Natural killer cell (primary cell): ENCODE measurements around the gene VAT1. TPM values are rescaled to one million over a fixed set of nuclear protein-coding genes. Genes with fewer than 3 reads are reported as not detected.

Experiments
- ATAC-seq, 3 donors: fragments of 150-1000 bp in 2 of 3; fragments of 200-7000 bp in 1 of 3; cut with Tn5 transposase; 1 replicate in 1 of 3; 2 replicates in 2 of 3; pipeline ENCODE4 v1.10.0; 2021; ENCODE audit warnings: mild to moderate bottlenecking in 2 of 3, moderate library complexity in 2 of 3
- DNase-seq, 2 donors: peaks; one replicate each; pipeline versions ENCODE4 v3.0.0 to v3.0.0-alpha.2; 2013 to 2021; ENCODE audit warnings: mixed read lengths in 1 of 2
- H3K27ac ChIP-seq: one replicate; pipeline ENCODE4 v1.5.1; 2013; ENCODE audit warnings: mild to moderate bottlenecking, low read length
- H3K27me3 ChIP-seq: one replicate; pipeline ENCODE4 v1.6.1; 2013; ENCODE audit warnings: low read length; ENCODE audit not compliant: control insufficient read depth, insufficient read depth
- H3K36me3 ChIP-seq: one replicate; pipeline ENCODE4 v1.6.1; 2013; ENCODE audit warnings: low read length; ENCODE audit not compliant: control insufficient read depth, insufficient read depth
- H3K4me1 ChIP-seq: one replicate; pipeline ENCODE4 v1.6.1; 2013; ENCODE audit warnings: low read length; ENCODE audit not compliant: control insufficient read depth, insufficient read depth
- H3K4me3 ChIP-seq: one replicate; pipeline ENCODE4 v1.5.1; 2013; ENCODE audit warnings: low read length
- H3K9me3 ChIP-seq: one replicate; pipeline ENCODE4 v1.6.1; 2013; ENCODE audit warnings: low read length; ENCODE audit not compliant: control insufficient read depth, insufficient read depth
- H3K27ac Mint-ChIP-seq, 2 donors: one replicate each; pipeline ENCODE4 v1.8.0; 2022; ENCODE audit warnings: mild to moderate bottlenecking in 2 of 2, mixed read lengths in 2 of 2, moderate library complexity in 1 of 2
- H3K27me3 Mint-ChIP-seq, 2 donors: one replicate each; pipeline ENCODE4 v1.8.0; 2022; ENCODE audit warnings: low read depth in 2 of 2, mixed read lengths in 2 of 2
- H3K36me3 Mint-ChIP-seq: one replicate; pipeline ENCODE4 v1.8.0; 2022; ENCODE audit warnings: mixed read lengths
- H3K4me1 Mint-ChIP-seq, 2 donors: one replicate each; pipeline ENCODE4 v1.8.0; 2022; ENCODE audit warnings: mixed read lengths in 2 of 2
- H3K4me3 Mint-ChIP-seq: one replicate; pipeline ENCODE4 v1.8.0; 2022; ENCODE audit warnings: mild to moderate bottlenecking, moderate library complexity, mixed read lengths
- H3K9me3 Mint-ChIP-seq, 2 donors: one replicate each; pipeline ENCODE4 v1.8.0; 2022; ENCODE audit warnings: mixed read lengths in 2 of 2
- CTCF ChIP-seq: fragments of 200-600 bp; IDR thresholded peaks from one replicate; pipeline ENCODE4 v1.8.0; 2022; ENCODE audit warnings: antibody characterized with exemption
- WGBS: methylation state at CpG from one replicate; pipeline ENCODE4 v1.1.7; 2013; ENCODE audit warnings: missing lambda C conversion rate; ENCODE audit not compliant: insufficient coverage; 5-methylcytosine and 5-hydroxymethylcytosine counted together
- intact Hi-C: fragments of 100-400 bp; cut with micrococcal nuclease; formaldehyde crosslinking; loops from one replicate; pipeline ENCODE4 v1.14.2; 2022
- total RNA-seq, 4 donors: library from RNA; stranded (reverse); fragments of 120-200 nt in 1 of 4; gene quantifications; one replicate each; pipeline versions ENCODE4 v1.2.3 to v1.2.4, GENCODE V29; 2013 to 2022

Gene VAT1
- total RNA-seq, 3 donors from 2014 or later (not counting 1 experiment from before 2014, with no cell fraction given) = 21.1 to 32.1 (median 31.9) TPM

- intact Hi-C loops = loop anchor here (5.0 kb wide), 1 partner anchor 52 kb away; no protein-coding TSS in a partner anchor
- 84% methylated on average over 6 of the region's 6 CpGs for WGBS
- H3K27me3 Mint-ChIP-seq = no peaks in the 10 kb centered on the region
- no peak for ATAC-seq
- Histone ChIP-seq H3K4me3 (no peak overlapping the region), H3K36me3 (no peaks in the 10 kb centered on the region), H3K27ac (no peak overlapping the region), H3K9me3 (no peaks in the 10 kb centered on the region), H3K27me3 (no peaks in the 10 kb centered on the region), H3K4me1 (peaks cover 2% of the 10 kb centered on the region)
- H3K27ac Mint-ChIP-seq = no peak overlapping the region
- no peaks in the 10 kb centered on the region for H3K9me3 Mint-ChIP-seq
- peaks cover 0 to 4% of the 10 kb centered on the region in 2 donors for H3K4me1 Mint-ChIP-seq
- H3K4me3 Mint-ChIP-seq = no peak overlapping the region
- no peak for TF ChIP-seq CTCF
- H3K36me3 Mint-ChIP-seq = no peaks in the 10 kb centered on the region
- no peak for DNase-seq
Observed at GRCh38 chr17:43030137-43030767, 8.1 kb upstream of the VAT1 start.

GRCh38 chr17:43028221-43028861 is 6.2 kb upstream of the VAT1 start:
- Mint-ChIP-seq H3K27ac (peak overlapping the region in 1 of 2 donors; percentile 54), H3K36me3 (no peaks in the 10 kb centered on the region), H3K4me3 (no peak overlapping the region), H3K9me3 (no peaks in the 10 kb centered on the region), H3K4me1 (peaks cover 10 to 14% of the 10 kb centered on the region in 2 donors), H3K27me3 (no peaks in the 10 kb centered on the region)
- no peaks in the 10 kb centered on the region for H3K9me3 ChIP-seq
- H3K27me3 ChIP-seq = no peaks in the 10 kb centered on the region
- DNase-seq (no peak), ATAC-seq (no peak)
- H3K4me3 ChIP-seq = no peak overlapping the region
- intact Hi-C loops = loop anchor here (10.0 kb wide), 3 partner anchors 96 to 336 kb away; partner anchors contain the start of gene BRCA1
- H3K36me3 ChIP-seq = no peaks in the 10 kb centered on the region
- H3K27ac ChIP-seq = no peak overlapping the region
- WGBS = 94% methylated on average over 15 of the region's 17 CpGs
- peaks cover 16% of the 10 kb centered on the region for H3K4me1 ChIP-seq
- TF ChIP-seq CTCF = no peak

- no peak overlapping the region for H3K27ac ChIP-seq
- H3K27me3 ChIP-seq = no peaks in the 10 kb centered on the region
- no peak overlapping the region for H3K4me3 ChIP-seq
- DNase-seq (no peak), ATAC-seq (no peak)
- H3K36me3 ChIP-seq = no peaks in the 10 kb centered on the region
- peaks cover 23% of the 10 kb centered on the region for H3K4me1 ChIP-seq
- Mint-ChIP-seq H3K4me3 (peak overlapping the region; percentile 54), H3K4me1 (peaks cover 10 to 14% of the 10 kb centered on the region in 2 donors), H3K27ac (peak overlapping the region in 1 of 2 donors; percentile 54), H3K9me3 (no peaks in the 10 kb centered on the region), H3K36me3 (no peaks in the 10 kb centered on the region), H3K27me3 (no peaks in the 10 kb centered on the region)
- intact Hi-C loops = loop anchor here (10.0 kb wide), 3 partner anchors 97 to 337 kb away; partner anchors contain the start of gene BRCA1
- H3K9me3 ChIP-seq = no peaks in the 10 kb centered on the region
- TF ChIP-seq CTCF = no peak
- WGBS = 92% methylated on average over 7 of the region's 9 CpGs
Observed at GRCh38 chr17:43027091-43028032, 5.2 kb upstream of the VAT1 start.
